ENCODE results near the gene FOXI2.

DNA sequence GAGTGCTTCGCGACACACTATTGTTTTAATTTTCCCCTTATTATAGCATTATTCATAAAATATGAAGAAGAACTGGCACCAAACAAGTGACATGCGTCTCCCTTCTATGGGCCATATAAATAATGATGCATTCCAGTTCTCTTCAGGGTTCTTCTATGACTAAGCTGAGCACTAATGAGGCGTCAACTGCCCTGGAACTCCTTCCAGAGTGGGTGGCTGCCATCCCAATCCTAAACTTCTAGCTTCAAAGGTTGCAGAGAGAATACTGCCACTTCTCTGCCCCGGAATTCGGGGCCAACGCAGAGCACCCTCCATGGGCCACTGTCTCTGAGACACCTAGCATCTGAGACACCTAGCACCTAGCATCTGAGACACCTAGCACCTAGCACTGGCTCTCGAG, 37.7 kb upstream of the FOXI2 start:
- TF ChIP-seq EZH2 (IDR thresholded peaks at IDR 0.05) = no peak
- TF ChIP-seq, protein P1, sequence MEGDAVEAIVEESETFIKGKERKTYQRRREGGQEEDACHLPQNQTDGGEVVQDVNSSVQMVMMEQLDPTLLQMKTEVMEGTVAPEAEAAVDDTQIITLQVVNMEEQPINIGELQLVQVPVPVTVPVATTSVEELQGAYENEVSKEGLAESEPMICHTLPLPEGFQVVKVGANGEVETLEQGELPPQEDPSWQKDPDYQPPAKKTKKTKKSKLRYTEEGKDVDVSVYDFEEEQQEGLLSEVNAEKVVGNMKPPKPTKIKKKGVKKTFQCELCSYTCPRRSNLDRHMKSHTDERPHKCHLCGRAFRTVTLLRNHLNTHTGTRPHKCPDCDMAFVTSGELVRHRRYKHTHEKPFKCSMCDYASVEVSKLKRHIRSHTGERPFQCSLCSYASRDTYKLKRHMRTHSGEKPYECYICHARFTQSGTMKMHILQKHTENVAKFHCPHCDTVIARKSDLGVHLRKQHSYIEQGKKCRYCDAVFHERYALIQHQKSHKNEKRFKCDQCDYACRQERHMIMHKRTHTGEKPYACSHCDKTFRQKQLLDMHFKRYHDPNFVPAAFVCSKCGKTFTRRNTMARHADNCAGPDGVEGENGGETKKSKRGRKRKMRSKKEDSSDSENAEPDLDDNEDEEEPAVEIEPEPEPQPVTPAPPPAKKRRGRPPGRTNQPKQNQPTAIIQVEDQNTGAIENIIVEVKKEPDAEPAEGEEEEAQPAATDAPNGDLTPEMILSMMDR (IDR thresholded peaks at IDR 0.05 in 2 of 3, conservative IDR thresholded peaks at IDR 0.05 in 1 of 3; ENCODE audit: borderline replicate concordance in 1 of 3, insufficient read depth in 1 of 3, low read depth in 2 of 3, low read length in 2 of 3) = no peak
- no peak for TF ChIP-seq CEBPB (IDR thresholded peaks at IDR 0.05; ENCODE audit: low read depth)
- TF ChIP-seq POLR2A (IDR thresholded peaks at IDR 0.05; ENCODE audit: borderline replicate concordance, extremely low read depth, insufficient read depth, insufficient read length) = no peak
- TF ChIP-seq SIN3A (IDR thresholded peaks at IDR 0.05; ENCODE audit: low read depth) = no peak
- no peak for TF ChIP-seq POLR2AphosphoS5 (IDR thresholded peaks at IDR 0.05; ENCODE audit: low read depth, low read length)
- TF ChIP-seq ZNF274 (IDR thresholded peaks at IDR 0.05; ENCODE audit: low read depth, low read length) = no peak
- no peak for TF ChIP-seq YY1 (IDR thresholded peaks at IDR 0.05; ENCODE audit: extremely low read depth, insufficient replicate concordance, low read depth, low read length)
